K562 (cell line): ENCODE results near the gene NHLH1. TPM values are rescaled to one million over a fixed set of nuclear protein-coding genes. Genes with fewer than 3 reads are reported as not detected.

Source experiments
- ARNT ChIP-seq, 2 experiments: fragments of 450-650 bp; IDR thresholded peaks; 2 replicates each; pipeline ENCODE4 v1.6.1; 2016; ENCODE audit warnings: mild to moderate bottlenecking in 1 of 2
- ATF7 ChIP-seq: fragments of 450-650 bp; IDR thresholded peaks from 2 replicates; pipeline ENCODE4 v1.7.1; 2014; ENCODE audit warnings: mild to moderate bottlenecking, moderate library complexity
- DIDO1 ChIP-seq: fragments of 450-650 bp; IDR thresholded peaks from 2 replicates; pipeline ENCODE4 v1.6.1; 2016; ENCODE audit warnings: low read depth, missing biosample characterization, missing genetic modification characterization
- GATA2 ChIP-seq: sonication (generic); formaldehyde crosslinking; IDR thresholded peaks from 2 replicates; pipeline ENCODE4 v1.4.0; 2020; ENCODE audit warnings: mild to moderate bottlenecking, missing genetic modification reagents
- HCFC1 ChIP-seq: IDR thresholded peaks from 2 replicates; pipeline ENCODE4 v1.6.1; 2012; ENCODE audit warnings: low read depth, low read length, improper control_type of control experiment
- RBM14 ChIP-seq: fragments of 200-400 bp; formaldehyde crosslinking; IDR thresholded peaks from 2 replicates; pipeline ENCODE4 v1.6.1; 2018; ENCODE audit warnings: low read depth, mild to moderate bottlenecking, low read length, moderate library complexity, borderline replicate concordance; ENCODE audit not compliant: insufficient read depth
- SAFB ChIP-seq: fragments of 200-400 bp; formaldehyde crosslinking; IDR thresholded peaks from 2 replicates; pipeline ENCODE4 v1.6.1; 2017; ENCODE audit warnings: low read depth, low read length, borderline replicate concordance
- SIN3A ChIP-seq, 2 experiments: fragments of 150-350 bp in 1 of 2; IDR thresholded peaks; 2 replicates each; pipeline ENCODE4 v1.6.1; 2011 to 2016; ENCODE audit warnings: borderline replicate concordance in 2 of 2, low read depth in 2 of 2, low read length in 2 of 2, mild to moderate bottlenecking in 2 of 2, moderate library complexity in 2 of 2; ENCODE audit not compliant: control insufficient read depth in 1 of 2
- polyA plus RNA-seq, 8 experiments: library from polyadenylated mRNA; depleted of rRNA in 4 of 8; stranded (reverse) in 5 of 8; unstranded in 3 of 8; fragments of >200 nt; fragmentation: Nextera tagmentation in 2 of 8; fragmentation: Illumina TruSeq in 1 of 8; extraction: Ambion mirVana in 2 of 8; extraction: Trizol in 1 of 8; gene quantifications; 2 replicates each; pipeline versions ENCODE4 v1.2.1 to v1.2.3, GENCODE V29; 2011 to 2014; ENCODE audit warnings: inconsistent platforms in 1 of 8, missing spikeins in 1 of 8
- total RNA-seq, 7 experiments: library from RNA; depleted of rRNA in 6 of 7; stranded (reverse); fragments of >200 nt in 6 of 7; fragmentation: Illumina TruSeq in 2 of 7; extraction: Trizol in 2 of 7; gene quantifications; 2 replicates each; pipeline versions ENCODE4 v1.2.1 to v1.2.3, GENCODE V29; 2011 to 2021; ENCODE audit warnings: low replicate concordance in 1 of 7
- TF ChIP-seq, protein P1 (sequence below): fragments of 450-650 bp; IDR thresholded peaks from 2 replicates; pipeline ENCODE4 v1.6.1; 2016; ENCODE audit warnings: mild to moderate bottlenecking, moderate library complexity
- TF ChIP-seq, protein P2 (sequence below): fragments of 250-450 bp; sonication (Bioruptor Pico); IDR thresholded peaks from 2 replicates; pipeline ENCODE4 v1.5.0; 2020; ENCODE audit warnings: mild to moderate bottlenecking, borderline replicate concordance

NHLH1 gene
- total and polyA plus RNA-seq, 9 of the 15 experiments (the other 6 are each of a cell fraction or from before 2014, with no cell fraction given) = 0.09 to 1.3 (median 0.35) TPM; not detected in 1

DNA sequence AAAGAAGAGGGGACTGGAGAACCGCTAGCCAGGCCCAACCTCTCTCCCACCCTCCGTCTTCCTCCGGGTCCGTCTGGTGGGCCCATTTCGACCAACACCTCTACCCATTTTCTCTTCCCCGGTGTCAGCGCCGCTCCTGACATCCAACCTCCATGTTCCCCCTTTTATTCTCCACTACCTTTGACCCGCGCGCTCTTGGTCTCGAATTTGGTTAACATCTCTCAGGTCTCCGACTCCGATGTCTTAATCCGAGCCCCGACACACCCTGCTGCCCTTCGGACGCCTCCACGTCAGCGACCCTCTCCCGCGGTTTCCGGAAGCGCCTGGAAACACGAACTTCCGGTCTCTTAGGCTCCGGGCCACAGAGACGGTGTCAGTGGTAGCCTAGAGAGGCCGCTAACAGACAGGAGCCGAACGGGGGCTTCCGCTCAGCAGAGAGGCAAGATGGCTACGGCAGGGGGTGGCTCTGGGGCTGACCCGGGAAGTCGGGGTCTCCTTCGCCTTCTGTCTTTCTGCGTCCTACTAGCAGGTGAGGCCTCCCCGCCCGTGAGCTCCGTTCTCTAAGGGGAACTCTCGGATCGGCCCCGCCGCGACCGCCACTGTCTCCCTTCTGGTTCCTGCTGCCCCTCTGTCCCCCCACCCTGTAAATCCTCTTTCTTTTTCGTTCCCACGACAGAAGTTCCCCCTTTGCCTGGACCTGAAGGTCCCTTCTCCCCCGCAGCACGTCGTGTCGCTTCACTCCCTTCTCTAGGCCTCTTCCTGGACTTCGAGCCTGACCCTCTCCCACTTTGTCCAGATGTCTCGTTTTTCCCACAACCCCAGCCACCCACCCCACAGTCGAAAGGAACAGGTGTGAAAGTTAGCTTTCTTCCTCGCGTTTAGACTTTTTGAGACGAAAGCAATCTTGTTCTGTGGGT is 23.7 kb upstream of the NHLH1 start, which contains the start of the genes COPA and NCSTN (continued):
- TF ChIP-seq, protein P1, sequence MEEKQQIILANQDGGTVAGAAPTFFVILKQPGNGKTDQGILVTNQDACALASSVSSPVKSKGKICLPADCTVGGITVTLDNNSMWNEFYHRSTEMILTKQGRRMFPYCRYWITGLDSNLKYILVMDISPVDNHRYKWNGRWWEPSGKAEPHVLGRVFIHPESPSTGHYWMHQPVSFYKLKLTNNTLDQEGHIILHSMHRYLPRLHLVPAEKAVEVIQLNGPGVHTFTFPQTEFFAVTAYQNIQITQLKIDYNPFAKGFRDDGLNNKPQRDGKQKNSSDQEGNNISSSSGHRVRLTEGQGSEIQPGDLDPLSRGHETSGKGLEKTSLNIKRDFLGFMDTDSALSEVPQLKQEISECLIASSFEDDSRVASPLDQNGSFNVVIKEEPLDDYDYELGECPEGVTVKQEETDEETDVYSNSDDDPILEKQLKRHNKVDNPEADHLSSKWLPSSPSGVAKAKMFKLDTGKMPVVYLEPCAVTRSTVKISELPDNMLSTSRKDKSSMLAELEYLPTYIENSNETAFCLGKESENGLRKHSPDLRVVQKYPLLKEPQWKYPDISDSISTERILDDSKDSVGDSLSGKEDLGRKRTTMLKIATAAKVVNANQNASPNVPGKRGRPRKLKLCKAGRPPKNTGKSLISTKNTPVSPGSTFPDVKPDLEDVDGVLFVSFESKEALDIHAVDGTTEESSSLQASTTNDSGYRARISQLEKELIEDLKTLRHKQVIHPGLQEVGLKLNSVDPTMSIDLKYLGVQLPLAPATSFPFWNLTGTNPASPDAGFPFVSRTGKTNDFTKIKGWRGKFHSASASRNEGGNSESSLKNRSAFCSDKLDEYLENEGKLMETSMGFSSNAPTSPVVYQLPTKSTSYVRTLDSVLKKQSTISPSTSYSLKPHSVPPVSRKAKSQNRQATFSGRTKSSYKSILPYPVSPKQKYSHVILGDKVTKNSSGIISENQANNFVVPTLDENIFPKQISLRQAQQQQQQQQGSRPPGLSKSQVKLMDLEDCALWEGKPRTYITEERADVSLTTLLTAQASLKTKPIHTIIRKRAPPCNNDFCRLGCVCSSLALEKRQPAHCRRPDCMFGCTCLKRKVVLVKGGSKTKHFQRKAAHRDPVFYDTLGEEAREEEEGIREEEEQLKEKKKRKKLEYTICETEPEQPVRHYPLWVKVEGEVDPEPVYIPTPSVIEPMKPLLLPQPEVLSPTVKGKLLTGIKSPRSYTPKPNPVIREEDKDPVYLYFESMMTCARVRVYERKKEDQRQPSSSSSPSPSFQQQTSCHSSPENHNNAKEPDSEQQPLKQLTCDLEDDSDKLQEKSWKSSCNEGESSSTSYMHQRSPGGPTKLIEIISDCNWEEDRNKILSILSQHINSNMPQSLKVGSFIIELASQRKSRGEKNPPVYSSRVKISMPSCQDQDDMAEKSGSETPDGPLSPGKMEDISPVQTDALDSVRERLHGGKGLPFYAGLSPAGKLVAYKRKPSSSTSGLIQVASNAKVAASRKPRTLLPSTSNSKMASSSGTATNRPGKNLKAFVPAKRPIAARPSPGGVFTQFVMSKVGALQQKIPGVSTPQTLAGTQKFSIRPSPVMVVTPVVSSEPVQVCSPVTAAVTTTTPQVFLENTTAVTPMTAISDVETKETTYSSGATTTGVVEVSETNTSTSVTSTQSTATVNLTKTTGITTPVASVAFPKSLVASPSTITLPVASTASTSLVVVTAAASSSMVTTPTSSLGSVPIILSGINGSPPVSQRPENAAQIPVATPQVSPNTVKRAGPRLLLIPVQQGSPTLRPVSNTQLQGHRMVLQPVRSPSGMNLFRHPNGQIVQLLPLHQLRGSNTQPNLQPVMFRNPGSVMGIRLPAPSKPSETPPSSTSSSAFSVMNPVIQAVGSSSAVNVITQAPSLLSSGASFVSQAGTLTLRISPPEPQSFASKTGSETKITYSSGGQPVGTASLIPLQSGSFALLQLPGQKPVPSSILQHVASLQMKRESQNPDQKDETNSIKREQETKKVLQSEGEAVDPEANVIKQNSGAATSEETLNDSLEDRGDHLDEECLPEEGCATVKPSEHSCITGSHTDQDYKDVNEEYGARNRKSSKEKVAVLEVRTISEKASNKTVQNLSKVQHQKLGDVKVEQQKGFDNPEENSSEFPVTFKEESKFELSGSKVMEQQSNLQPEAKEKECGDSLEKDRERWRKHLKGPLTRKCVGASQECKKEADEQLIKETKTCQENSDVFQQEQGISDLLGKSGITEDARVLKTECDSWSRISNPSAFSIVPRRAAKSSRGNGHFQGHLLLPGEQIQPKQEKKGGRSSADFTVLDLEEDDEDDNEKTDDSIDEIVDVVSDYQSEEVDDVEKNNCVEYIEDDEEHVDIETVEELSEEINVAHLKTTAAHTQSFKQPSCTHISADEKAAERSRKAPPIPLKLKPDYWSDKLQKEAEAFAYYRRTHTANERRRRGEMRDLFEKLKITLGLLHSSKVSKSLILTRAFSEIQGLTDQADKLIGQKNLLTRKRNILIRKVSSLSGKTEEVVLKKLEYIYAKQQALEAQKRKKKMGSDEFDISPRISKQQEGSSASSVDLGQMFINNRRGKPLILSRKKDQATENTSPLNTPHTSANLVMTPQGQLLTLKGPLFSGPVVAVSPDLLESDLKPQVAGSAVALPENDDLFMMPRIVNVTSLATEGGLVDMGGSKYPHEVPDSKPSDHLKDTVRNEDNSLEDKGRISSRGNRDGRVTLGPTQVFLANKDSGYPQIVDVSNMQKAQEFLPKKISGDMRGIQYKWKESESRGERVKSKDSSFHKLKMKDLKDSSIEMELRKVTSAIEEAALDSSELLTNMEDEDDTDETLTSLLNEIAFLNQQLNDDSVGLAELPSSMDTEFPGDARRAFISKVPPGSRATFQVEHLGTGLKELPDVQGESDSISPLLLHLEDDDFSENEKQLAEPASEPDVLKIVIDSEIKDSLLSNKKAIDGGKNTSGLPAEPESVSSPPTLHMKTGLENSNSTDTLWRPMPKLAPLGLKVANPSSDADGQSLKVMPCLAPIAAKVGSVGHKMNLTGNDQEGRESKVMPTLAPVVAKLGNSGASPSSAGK = no peak
- TF ChIP-seq ATF7 (peak; percentile 80), HCFC1 (peak; percentile 72), SIN3A (IDR thresholded peaks at IDR 0.05; ENCODE audit: borderline replicate concordance in 2 of 2, control insufficient read depth in 1 of 2, low read depth in 2 of 2, low read length in 2 of 2) (peak; percentile 75 to 86; a peak in 2 of 4 replicates), GATA2 (CRISPR knock-in tag) (no peak), DIDO1 (tag) (peak; percentile 79), SAFB (no peak), RBM14 (no peak), ARNT (IDR thresholded peaks at IDR 0.05) (peak; percentile 24 to 62; a peak in 1 of 4 replicates)
- TF ChIP-seq, protein P2, sequence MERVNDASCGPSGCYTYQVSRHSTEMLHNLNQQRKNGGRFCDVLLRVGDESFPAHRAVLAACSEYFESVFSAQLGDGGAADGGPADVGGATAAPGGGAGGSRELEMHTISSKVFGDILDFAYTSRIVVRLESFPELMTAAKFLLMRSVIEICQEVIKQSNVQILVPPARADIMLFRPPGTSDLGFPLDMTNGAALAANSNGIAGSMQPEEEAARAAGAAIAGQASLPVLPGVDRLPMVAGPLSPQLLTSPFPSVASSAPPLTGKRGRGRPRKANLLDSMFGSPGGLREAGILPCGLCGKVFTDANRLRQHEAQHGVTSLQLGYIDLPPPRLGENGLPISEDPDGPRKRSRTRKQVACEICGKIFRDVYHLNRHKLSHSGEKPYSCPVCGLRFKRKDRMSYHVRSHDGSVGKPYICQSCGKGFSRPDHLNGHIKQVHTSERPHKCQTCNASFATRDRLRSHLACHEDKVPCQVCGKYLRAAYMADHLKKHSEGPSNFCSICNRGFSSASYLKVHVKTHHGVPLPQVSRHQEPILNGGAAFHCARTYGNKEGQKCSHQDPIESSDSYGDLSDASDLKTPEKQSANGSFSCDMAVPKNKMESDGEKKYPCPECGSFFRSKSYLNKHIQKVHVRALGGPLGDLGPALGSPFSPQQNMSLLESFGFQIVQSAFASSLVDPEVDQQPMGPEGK (CRISPR knock-in tag) = no peak
